Stimulated activated CD4-positive, alpha-beta T cell treated with anti-CD3 and anti-CD28 coated beads, Interleukin-1b, Interleukin-23, amount 100 ng/mL, for 4 hours (primary cell): ENCODE measurements around the gene RPP14.
A peak's percentile ranks its signal among the peaks of the same experiment; 100 is the strongest.
"Not testable (repeated sequence)": the region's sequence is repeated elsewhere in the genome, so short reads cannot be mapped to it uniquely, and the experiment has no call there.

Source experiments
- DNase-seq, 2 donors: peaks; one replicate each; pipeline ENCODE4 v3.0.0-alpha.2; 2020; ENCODE audit warnings: low read depth in 2 of 2

Gene RPP14

GRCh38 chr3:58331593-58332152 is 25.6 kb downstream of the RPP14 start:
- DNase-seq: no peak

DNA sequence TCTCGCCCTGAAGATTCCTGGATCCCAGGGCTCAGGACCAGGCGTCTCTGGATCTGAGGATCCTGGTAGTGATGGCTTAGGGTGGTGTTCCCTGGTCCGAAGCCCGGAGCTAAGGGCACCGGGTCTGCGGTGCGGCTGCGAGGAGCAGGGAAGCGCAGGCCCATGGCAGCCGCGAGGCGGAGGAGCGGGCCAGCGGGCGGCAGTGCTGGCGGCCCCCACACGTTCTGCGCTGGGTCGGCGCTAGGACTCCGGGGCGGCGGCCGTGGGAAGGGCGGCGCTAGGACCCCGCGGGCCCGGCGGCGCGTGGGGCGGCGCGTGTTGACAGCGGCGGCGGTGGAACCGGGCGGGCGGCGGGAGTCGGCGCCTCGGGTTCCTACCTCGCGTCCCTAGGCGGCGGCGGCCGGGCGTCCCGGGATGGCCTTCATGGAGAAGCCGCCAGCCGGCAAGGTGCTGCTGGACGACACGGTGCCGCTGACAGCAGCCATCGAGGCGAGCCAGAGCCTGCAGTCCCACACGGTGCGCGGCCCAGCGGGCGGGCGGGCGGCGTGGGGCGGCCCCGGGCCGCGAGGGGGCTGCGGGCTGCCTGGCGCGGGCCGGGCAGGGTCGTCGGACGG is 26.6 kb downstream of the RPP14 start, which contains the start of gene PXK:
Gene PXK, plus strand, starts transcription at position 318 of the 614 bp plus-strand sequence. Its CDS starts 97 bp downstream, at position 415.
- DNase-seq: peak; percentile 60 to 77

DNA sequence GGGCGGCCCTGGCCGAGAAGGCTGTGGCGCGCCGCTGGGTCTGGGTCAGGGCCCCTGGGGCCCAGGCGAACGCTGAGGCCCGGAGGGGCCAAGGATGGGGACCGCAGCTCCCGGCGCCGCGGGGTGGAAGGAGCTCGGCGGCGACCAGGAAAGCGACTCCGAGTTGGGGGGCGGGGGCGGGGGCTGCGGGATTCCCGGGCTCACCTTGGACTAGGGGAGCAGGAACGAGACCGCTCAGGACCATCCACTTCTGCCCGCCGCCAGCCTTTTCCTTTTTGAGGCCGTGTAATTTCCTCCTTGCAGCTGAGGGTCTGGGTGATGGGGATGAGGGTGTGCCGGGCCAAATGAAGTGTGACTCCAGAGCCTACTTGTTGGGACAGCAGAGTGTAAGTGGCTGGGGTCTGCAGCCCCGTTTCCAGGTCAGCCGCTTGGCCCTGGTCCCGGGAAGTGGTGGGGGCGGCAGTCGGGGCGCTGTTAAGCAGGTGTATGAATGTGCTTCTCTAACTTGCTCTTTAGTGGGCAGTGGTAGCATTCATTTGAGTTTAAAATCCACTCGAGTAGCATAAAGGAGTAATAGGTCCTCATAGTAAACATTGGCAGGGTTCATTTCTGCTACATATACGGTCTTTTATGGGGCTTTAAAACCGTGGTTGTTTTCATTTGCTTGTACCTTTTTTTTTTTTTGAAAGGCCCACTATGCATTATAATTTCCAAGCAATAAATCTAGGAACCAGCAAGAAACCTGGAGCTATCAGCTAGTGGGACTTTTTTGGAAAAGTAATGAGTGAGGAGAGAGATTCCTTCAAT is 27.4 kb downstream of the RPP14 start:
- DNase-seq: peak in 1 of 2 donors; percentile 13

DNA sequence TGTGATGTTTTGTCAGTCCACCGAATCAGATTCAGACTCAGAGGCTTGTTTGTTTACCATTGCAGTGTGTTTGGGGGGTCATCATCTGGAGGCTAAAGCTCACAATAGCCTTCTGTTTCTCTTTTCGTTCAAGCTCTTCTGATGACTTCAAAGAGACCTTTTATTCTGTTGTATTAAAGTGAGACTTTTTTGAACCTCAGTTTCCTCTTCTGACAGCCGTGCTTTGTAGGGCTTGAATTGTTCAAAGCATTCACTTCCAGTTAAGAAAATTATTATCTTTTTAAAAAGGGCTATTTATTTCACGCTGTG is 27.9 kb downstream of the RPP14 start:
- no peak for DNase-seq

DNA sequence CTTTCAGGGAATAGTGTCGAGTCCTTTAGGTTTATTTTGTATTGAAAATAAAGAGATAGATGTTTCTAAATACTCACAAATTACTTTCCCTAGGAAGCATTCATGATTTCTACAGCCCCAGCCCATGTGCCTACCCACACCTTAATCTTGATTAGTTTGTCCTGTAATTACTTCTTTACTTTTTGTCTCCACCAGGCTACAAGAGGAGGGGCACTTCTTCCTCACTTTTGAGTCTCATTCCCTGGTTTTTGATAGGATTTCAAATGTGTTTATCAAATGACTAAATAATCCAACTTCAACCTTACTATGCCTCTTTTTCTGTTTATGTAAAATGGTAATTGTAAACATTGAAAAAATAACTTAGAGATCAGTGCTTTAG is 28.4 kb downstream of the RPP14 start:
- no peak for DNase-seq

DNA sequence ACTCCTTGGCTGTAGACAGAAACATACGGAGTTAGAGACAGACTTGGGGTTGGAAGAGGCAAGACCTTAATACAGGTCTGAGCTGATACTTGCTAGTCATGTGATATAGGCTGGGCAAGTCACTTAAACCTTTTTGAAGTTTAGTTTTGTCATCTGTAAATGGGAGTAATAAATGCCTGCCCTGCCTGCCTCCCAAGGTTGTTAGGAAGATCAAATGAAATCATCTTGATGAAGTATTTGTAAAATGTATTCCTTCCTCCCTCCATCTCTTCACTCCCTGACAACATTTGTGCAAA is 29.6 kb downstream of the RPP14 start:
- no peak for DNase-seq

DNA sequence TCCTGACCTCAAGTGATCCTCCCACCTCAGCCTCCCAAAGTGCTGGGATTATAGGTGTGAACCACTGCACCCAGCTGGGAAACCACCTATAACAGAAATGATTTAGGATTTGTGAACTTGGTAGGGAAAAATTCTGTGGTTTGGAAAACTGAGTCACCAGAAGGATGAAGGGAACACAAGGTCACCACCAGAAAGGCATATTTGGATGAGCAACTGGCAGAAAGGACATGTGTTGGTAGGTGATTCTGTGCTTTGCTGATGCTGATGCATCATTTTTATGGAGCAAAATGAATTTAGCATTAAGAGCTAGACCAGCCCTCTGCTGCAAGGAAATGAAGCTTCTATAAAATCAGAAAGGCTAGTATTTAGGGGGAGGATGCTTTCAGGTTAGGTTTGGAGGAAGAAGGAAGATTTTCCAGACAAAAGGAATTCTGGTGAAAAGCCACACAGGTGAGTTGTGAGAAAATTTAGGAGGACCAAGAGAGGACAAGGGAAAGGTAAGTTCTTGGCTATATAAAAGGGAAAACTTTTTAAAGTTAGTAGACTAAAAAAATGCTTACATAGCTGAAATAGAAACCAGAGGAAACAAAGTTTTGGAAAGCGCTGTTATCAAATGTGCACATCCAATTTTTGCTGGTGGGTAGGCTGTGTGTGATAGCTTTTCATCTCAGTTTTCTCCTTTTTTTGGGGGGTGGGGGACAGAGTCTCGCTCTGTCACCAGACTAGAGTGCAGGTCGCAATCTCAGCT is 30.3 kb downstream of the RPP14 start:
- no peak for DNase-seq

GRCh38 chr3:58337190-58337589 is 31.1 kb downstream of the RPP14 start:
- DNase-seq: no peak

GRCh38 chr3:58339146-58339545 is 33.1 kb downstream of the RPP14 start:
- DNase-seq: not testable (repeated sequence)

DNA sequence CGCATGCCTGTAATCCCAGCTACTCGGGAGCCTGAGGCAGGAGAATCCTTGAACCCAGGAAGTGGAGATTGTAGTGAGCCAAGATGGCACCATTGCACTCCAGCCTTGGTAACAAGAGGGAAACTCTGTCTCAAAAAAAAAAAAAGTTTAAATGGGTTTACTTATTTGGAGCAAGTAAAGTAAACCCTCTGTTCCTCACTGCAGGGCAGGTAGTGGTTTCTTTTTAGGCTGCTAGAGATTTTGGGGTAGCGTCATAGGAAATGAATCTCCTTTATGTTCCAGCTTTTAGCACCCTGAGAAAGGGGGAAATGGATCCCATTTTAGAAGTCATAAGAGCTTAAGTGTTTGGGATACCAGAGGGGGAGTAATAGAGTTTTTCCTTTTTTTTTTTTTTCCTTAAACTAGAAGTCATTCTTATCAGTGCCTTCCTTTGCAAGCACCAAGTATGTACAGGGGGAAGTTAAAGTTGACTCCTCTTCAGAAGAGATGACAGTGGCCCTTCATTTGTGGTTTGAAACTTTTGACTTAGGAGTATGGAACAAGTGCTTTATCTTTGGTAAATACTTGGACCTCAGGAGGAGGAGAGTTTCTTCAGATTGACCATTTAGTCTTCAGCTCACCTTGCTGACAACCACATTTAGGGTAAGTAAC is 34.7 kb downstream of the RPP14 start:
- DNase-seq: no peak

DNA sequence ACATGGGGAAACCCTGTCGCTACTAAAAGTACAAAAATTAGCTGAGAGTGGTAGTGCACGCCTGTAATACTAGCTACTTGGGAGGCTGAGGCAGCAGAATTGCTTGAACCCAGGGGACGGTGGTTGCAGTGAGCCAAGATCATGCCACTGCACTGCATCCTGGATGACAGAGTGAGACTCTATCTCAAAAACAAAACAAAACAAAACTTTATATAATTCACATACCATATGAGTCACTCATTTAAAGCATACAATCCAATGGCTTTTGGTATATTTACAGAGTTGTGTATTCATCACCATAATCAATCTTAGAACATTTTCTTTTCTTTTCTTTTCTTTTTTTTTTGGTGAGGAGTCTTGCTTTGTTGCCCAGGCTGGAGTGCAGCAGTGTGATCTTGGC is 35.3 kb downstream of the RPP14 start:
- no peak for DNase-seq

- no peak for DNase-seq
Observed at GRCh38 chr3:58342676-58343075, 36.6 kb downstream of the RPP14 start.

GRCh38 chr3:58345457-58345856 is 39.4 kb downstream of the RPP14 start:
- DNase-seq: no peak

DNA sequence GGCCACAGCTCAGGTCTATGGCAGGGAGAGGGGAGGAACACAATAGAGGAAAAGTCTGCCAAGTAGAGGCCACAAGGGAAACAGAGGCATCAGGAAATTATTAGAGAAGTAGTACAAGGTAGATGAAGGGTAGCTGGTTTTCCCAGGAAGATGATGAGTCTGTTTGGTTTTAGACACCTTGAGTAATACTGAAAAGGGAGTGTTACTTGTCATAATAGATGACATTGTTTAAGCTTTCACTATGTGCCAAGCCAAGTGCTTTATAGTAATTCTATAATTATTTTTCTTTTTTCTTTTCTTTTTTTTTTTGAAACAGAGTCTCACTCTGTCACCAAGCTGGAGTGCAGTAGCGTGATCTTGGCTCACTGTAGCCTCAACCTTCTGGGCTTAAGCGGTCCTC is 40.3 kb downstream of the RPP14 start:
- DNase-seq: no peak

- no peak for DNase-seq
Observed at GRCh38 chr3:58347984-58348383, 41.9 kb downstream of the RPP14 start.

DNA sequence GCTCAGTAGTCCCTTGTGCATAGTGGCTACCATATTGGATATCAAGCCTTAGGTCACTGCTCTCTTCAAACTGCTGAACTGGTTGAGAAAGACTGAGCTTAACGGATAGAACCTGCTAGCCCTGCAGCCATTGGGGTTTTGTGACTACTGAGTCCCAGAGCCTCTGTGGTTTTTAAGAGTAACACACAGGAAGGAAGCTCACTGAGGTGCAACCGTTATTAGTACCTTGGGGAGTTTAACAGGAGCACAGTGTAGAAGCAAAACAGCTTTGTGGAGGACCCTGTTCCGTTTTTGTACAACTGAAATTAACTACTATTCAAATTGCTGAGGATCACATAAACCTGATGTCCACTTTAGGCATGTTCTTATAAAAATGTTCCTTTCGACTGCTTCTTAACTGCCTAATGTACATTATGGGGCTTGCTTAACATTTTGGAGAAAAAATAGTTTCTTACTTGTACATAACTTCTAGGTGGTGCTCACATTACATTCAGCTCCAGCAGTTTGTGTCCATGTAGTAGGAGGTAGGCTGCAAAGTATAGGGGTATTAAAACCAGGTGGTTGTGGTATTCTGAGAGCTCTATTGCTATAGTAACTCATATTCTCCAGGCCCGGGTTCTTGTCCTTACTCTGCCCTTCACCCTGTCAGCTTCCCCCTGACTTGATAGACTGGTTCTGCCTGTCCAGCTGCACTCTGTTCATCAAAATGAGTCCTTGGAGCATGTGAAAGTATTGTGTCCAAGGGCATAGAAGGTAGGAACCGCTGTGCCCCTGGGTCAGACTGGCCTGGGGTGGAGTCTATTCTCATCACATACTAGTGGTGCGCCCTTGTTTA is 44.0 kb downstream of the RPP14 start:
- DNase-seq: no peak

GRCh38 chr3:58350627-58351013 is 44.6 kb downstream of the RPP14 start:
- no peak for DNase-seq

DNA sequence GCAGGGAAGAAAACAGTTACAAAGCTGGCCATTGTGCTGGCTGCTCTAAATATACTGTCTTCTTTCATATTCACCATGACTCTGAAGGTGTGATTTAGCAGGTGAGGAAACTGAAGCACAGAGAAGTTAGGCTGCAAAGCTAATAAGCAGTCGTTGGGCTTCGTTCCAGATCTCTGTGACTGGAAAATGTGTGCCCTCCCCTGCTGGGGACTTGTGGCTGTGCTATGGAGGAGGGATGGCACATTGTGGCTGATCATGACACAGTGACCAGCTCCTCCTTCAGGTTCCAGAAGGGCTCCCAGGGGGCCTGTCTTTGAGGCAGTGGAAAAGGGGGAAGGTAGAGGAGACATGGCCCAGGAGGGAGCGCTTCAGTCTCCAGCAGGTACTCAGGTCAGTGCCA is 45.9 kb downstream of the RPP14 start:
- no peak for DNase-seq

- no peak for DNase-seq
Observed at GRCh38 chr3:58352626-58353025, 46.6 kb downstream of the RPP14 start.

DNA sequence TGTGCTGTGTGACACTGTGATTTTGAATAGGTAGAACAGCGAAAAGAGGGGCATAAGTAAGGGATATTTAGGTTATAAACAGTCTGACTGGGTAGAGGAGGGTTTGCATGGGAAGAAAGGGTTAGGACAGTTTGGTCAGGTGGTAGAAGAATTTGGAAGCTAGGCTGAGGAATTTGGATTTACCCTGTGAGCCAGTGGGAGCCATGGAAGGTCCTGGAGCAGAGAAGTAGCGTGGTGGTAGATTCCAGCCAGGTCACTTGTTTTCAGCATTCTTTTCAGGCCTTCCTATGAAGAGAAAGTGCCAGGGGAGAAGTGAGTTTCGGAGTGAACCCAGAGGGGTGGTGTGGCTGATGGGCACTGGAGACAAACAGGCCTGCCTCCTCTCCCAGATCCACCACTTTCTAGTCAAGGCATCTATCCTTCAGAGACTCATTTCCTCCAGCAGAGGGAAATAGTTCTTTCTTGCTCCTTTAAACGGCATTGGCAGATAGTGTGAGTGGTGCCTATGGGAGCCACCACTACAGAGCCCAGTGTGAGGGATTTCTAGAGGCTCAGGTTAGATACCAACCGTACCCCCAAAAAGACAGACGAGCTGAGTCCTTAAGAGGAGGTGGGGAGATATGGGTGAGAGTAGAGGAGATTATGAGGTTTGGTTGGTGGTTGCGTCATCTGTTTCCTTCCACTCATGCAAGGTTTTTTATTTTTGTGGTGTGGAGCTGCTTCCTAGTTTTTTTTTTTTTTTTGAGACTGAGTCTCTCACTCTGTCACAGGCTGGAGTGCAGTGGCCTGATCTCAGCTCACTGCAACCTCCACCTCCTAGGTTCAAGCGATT is 47.9 kb downstream of the RPP14 start:
- DNase-seq: no peak

- no peak for DNase-seq
Observed at GRCh38 chr3:58355179-58355578, 49.1 kb downstream of the RPP14 start.
